Smooth muscle cell (in vitro differentiated cells): Measurements from ENCODE around the gene RAB11A. TPM values are rescaled to one million over a fixed set of nuclear protein-coding genes. Genes with fewer than 3 reads are reported as not detected.

Experiments used
- DNase-seq: peaks from one replicate; lab custom pipeline; 2025; ENCODE audit not compliant: unreplicated experiment; lab: John Stamatoyannopoulos, UW
- H2AFZ ChIP-seq: fragments of 200-600 bp; sonication (generic); 2 replicates; pipeline ENCODE4 v1.6.0; 2016; ENCODE audit warnings: antibody characterized with exemption, low read depth, mild to moderate bottlenecking
- H3F3A ChIP-seq: fragments of 200-600 bp; sonication (generic); 2 replicates; pipeline ENCODE4 v1.6.0; 2017; ENCODE audit warnings: antibody characterized with exemption, low read depth
- H3K27ac ChIP-seq: fragments of 200-600 bp; sonication (generic); 2 replicates; pipeline ENCODE4 v1.5.1; 2016; ENCODE audit warnings: low read depth, mild to moderate bottlenecking
- H3K27me3 ChIP-seq: fragments of 200-600 bp; sonication (generic); 2 replicates; pipeline ENCODE4 v1.6.1; 2016; ENCODE audit warnings: low read depth, mild to moderate bottlenecking
- H3K36me3 ChIP-seq: fragments of 200-600 bp; sonication (generic); 2 replicates; pipeline ENCODE4 v1.5.1; 2016; ENCODE audit warnings: low read depth
- H3K4me1 ChIP-seq: fragments of 200-600 bp; sonication (generic); 2 replicates; pipeline ENCODE4 v1.5.1; 2016; ENCODE audit warnings: low read depth
- H3K4me2 ChIP-seq: fragments of 200-600 bp; sonication (generic); 2 replicates; pipeline ENCODE4 v1.6.0; 2016; ENCODE audit warnings: mild to moderate bottlenecking
- H3K4me3 ChIP-seq: fragments of 200-600 bp; sonication (generic); 2 replicates; pipeline ENCODE4 v1.5.1; 2016; ENCODE audit warnings: mild to moderate bottlenecking
- H3K79me2 ChIP-seq: fragments of 200-600 bp; sonication (generic); 2 replicates; pipeline ENCODE4 v1.6.0; 2016; ENCODE audit warnings: low read depth, mild to moderate bottlenecking
- H3K9ac ChIP-seq: fragments of 200-600 bp; sonication (generic); 2 replicates; pipeline ENCODE4 v1.6.0; 2016; ENCODE audit warnings: low read depth
- H3K9me3 ChIP-seq: fragments of 200-600 bp; sonication (generic); replicated peaks from 2 replicates; pipeline ENCODE4 v1.5.1; 2016; ENCODE audit warnings: low read depth
- H4K20me1 ChIP-seq: fragments of 200-600 bp; sonication (generic); 2 replicates; pipeline ENCODE4 v1.6.0; 2016; ENCODE audit warnings: low read depth
- WGBS: methylation state at CpG from one replicate; pipeline ENCODE4 v1.1.7; 2016; ENCODE audit warnings: low lambda C conversion rate; 5-methylcytosine and 5-hydroxymethylcytosine counted together
- polyA plus RNA-seq: library from polyadenylated mRNA; unstranded; fragments of >200 nt; fragmentation: Nextera tagmentation; extraction: Ambion mirVana; gene quantifications from 2 replicates; pipeline ENCODE4 v1.2.1, GENCODE V29; 2016
- total RNA-seq: library from RNA; depleted of rRNA; stranded (reverse); fragments of >200 nt; gene quantifications from 2 replicates; pipeline ENCODE4 v1.2.3, GENCODE V29; 2014
- TF ChIP-seq, protein P1 (sequence below): fragments of 200-600 bp; sonication (generic); IDR thresholded peaks from 2 replicates; pipeline ENCODE4 v1.5.1; 2017; ENCODE audit warnings: borderline replicate concordance, mild to moderate bottlenecking, antibody characterized with exemption; ENCODE audit not compliant: insufficient read depth, poor library complexity, severe bottlenecking

Gene RAB11A
- total and polyA plus RNA-seq, 2 experiments from 2014 or later, result 206 to 300 TPM

DNA sequence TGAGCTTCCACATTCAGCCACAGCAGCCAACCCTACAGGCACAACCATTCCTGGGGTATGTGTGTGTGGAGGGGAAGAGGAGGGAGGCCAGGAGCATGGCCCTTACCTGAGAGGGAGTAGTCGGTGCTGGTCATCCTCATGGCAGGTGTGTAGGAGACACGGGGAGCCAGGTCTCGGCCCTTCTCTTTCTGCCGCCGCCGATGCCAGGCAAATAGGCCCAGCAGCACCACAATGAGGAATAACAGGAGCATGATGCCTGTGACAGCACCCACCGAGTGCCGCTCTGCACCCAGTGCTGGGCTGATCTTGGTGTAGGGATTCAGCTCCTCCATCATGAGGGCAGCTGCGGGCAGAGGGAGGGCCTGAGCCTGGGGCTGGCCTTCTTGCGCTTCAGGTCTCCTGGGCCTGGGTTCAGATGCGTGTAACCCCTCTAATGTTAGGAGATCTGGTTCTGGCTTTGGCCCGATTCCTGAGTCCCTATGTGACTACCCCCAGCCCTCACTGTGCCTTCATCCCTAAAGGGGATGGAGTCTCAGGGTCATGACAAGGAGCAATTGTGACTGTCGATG lies 44.4 kb downstream of the RAB11A start:
- no peak for DNase-seq
- WGBS, result 96% methylated on average over 13 of the region's 13 CpGs
- peaks cover 9% of the 10 kb centered on the region for H3K4me1 ChIP-seq
- no peaks in the 10 kb centered on the region for H3K36me3 ChIP-seq
- TF ChIP-seq, protein P1, sequence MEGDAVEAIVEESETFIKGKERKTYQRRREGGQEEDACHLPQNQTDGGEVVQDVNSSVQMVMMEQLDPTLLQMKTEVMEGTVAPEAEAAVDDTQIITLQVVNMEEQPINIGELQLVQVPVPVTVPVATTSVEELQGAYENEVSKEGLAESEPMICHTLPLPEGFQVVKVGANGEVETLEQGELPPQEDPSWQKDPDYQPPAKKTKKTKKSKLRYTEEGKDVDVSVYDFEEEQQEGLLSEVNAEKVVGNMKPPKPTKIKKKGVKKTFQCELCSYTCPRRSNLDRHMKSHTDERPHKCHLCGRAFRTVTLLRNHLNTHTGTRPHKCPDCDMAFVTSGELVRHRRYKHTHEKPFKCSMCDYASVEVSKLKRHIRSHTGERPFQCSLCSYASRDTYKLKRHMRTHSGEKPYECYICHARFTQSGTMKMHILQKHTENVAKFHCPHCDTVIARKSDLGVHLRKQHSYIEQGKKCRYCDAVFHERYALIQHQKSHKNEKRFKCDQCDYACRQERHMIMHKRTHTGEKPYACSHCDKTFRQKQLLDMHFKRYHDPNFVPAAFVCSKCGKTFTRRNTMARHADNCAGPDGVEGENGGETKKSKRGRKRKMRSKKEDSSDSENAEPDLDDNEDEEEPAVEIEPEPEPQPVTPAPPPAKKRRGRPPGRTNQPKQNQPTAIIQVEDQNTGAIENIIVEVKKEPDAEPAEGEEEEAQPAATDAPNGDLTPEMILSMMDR, result no peak
- no peaks in the 10 kb centered on the region for H3K27me3 ChIP-seq
- no peak overlapping the region for H3K4me3 ChIP-seq
- no peaks in the 10 kb centered on the region for H3K9me3 ChIP-seq
- H4K20me1 ChIP-seq, result peaks cover 43% of the 10 kb centered on the region
- H3K27ac ChIP-seq, result no peak overlapping the region
- no peaks in the 10 kb centered on the region for H3K79me2 ChIP-seq
- H3F3A ChIP-seq, result no peaks in the 10 kb centered on the region
- H3K9ac ChIP-seq, result no peak overlapping the region
- H2AFZ ChIP-seq, result no peak overlapping the region
- no peak overlapping the region for H3K4me2 ChIP-seq

DNA sequence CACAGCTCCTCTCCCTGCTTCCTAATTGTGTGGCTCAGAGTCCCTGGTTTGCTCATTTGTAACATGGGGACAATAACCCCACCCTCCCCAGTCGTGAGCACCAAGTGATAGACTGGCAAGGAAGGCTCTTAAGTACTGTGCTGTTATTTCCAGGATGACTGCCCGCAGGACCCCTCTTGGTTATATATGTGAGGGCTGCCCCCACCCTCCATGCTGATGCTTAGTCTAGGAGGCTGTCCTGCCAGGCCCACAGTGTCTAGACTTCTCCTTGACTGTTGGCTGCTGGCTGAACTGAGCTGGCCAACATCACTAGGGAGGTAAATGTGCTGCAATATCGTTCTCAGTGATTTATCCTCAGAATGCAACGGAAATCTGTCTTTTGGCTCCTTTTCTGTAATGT lies 45.1 kb downstream of the RAB11A start:
- Histone ChIP-seq H3K4me3 (no peak overlapping the region), H3K36me3 (no peaks in the 10 kb centered on the region), H3K4me1 (peaks cover 9% of the 10 kb centered on the region), H2AFZ (no peak overlapping the region), H3K9me3 (no peaks in the 10 kb centered on the region), H3K27ac (no peak overlapping the region), H4K20me1 (peaks cover 39% of the 10 kb centered on the region), H3F3A (no peaks in the 10 kb centered on the region), H3K4me2 (no peak overlapping the region), H3K79me2 (no peaks in the 10 kb centered on the region), H3K9ac (no peak overlapping the region), H3K27me3 (no peaks in the 10 kb centered on the region)
- no peak for DNase-seq
- TF ChIP-seq, protein P1, result no peak
- WGBS, result 90% methylated on average over 4 of the region's 4 CpGs

DNA sequence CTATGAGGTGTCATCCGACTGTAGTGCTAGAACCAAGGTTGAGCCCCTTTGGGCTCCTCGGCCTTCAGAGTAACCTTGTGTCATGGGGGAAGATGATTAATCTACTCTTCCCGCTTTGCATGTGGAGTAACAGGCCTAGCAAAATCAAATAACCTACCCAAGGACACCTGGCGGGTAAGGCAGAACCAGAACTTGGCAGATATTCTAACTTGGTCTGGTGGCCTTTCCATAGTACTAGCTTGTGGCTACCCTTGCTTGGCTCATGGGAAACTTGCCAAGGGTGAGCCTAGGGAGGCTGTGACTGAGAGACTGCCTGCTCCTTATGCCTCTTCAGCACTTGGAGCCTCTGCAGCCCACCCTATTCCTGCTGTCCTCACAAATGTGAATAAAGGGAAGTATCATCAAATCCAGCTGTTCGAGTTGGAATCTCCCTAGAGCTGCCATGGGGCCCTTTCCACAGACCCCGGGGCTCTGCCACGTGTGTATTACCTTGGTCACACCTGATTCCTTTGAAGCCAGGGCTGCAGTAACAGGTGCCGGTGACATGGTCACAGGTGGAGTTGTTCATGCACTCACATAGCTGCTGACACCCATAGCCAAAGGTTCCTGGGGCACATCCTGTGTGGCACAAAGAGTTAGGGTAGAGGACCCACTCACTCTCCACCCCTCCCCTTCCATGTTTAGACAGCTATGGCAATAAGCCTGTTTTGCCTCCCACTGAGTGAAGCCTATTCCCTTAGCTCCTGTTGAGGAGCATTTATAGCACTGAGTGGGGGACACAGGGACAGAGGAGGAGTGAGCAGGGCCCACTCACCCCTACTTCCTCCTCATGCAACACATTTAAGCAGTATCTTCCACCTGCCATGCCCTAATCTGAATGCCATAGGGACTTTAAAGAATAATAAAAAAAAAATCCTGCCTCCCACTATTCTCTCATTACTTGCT lies 46.0 kb downstream of the RAB11A start:
- no peaks in the 10 kb centered on the region for H3K27me3 ChIP-seq
- peaks cover 30% of the 10 kb centered on the region for H4K20me1 ChIP-seq
- H3K79me2 ChIP-seq, result no peaks in the 10 kb centered on the region
- TF ChIP-seq, protein P1, result no peak
- no peak overlapping the region for H3K4me3 ChIP-seq
- H3K36me3 ChIP-seq, result no peaks in the 10 kb centered on the region
- no peak overlapping the region for H3K27ac ChIP-seq
- H3K4me1 ChIP-seq, result peaks cover 9% of the 10 kb centered on the region
- H3F3A ChIP-seq, result no peaks in the 10 kb centered on the region
- DNase-seq, result no peak
- WGBS, result 91% methylated on average over 8 of the region's 8 CpGs
- H3K9ac ChIP-seq, result no peak overlapping the region
- H3K4me2 ChIP-seq, result no peak overlapping the region
- no peak overlapping the region for H2AFZ ChIP-seq
- H3K9me3 ChIP-seq, result no peaks in the 10 kb centered on the region
